NCI-H1105 (cell line): ENCODE results near the gene PTGFRN.

Experiments used
- DNase-seq: peaks from one replicate; lab custom pipeline; 2025; lab: John Stamatoyannopoulos, UW

Gene PTGFRN

DNA sequence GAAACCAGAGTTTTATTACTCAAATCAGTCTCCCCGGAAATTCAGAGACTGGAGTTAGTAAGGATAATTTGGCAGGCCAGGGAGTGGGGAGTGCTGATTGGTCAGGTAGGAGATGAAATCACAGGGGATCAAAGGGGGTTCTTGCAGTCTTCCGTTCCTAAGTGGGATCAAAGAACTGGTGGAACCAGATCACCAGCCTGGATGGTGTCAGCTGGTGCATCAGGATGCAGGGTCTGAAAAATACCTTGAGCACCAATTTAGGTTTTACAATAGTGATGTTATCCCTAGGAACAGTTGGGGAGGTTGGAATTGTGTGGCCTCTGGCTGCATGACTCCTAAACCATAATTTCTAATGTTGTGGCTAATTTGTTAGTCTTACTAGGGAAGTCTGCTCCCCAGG lies 90.4 kb downstream of the PTGFRN start:
- no peak for DNase-seq

DNA sequence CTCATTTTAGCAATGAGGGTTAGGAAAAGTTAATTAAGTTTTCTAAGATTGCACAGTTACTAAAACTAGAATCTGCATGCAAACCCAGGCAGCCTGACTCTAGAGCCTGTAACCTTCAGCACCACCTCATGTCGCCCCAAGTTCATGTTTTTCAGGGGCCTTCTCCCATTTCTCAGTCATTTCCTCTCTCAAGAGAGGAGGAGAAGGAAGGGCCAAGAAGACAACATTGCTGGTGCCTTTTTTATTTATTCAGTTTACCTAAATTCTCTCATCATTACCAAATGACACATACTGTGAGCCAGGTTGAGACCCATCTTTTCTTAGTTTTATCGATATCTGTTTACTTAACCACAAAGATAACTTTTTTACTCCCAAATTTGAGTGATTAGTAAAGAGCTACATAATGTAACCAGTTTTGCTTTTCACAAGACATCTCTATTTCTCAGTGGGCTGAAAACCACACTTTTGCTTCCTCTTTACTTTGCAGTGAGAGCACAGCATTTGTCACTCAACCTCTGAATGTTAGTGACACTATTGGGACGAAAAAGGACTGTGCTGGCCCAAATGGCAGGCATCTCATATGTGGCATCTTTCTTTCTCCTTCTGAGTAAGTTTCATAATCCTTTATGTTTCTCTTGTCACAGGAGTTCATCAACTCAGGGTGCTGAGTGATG lies 91.7 kb downstream of the PTGFRN start, which contains the start of gene CD101:
Gene CD101 (plus strand): TSS at position 507 of the 674 bp plus-strand sequence. CDS start 58 bp downstream, at position 565.
- DNase-seq = no peak

GRCh38 chr1:117003223-117003875 lies 93.6 kb downstream of the PTGFRN start:
- no peak for DNase-seq

- DNase-seq = no peak
Observed at GRCh38 chr1:117007719-117008013, 98.0 kb downstream of the PTGFRN start.

GRCh38 chr1:117008656-117009055 lies 98.9 kb downstream of the PTGFRN start:
- no peak for DNase-seq

DNA sequence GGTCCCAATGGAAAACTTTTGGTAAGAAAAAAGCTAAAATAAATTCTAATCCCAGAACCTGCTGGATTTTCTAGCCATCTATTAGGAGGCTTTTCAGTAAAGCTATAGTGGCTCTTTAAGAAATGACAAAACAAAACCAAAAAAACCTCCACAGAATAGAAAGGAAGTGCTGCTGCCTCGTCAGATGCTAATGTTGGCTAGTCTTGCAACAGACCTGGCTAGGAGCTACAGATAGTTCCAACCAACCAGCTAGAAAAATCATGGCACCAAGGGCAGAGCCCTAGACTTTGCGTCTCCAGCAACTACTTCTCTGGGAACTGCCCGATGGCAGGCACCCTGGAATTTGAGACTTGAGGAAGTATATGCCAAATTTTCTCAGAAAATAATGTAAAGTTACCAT lies 99.4 kb downstream of the PTGFRN start:
- DNase-seq = no peak

- no peak for DNase-seq
Observed at GRCh38 chr1:117010310-117010969, 100.7 kb downstream of the PTGFRN start.

GRCh38 chr1:117011334-117011733 lies 101.6 kb downstream of the PTGFRN start:
- no peak for DNase-seq

DNA sequence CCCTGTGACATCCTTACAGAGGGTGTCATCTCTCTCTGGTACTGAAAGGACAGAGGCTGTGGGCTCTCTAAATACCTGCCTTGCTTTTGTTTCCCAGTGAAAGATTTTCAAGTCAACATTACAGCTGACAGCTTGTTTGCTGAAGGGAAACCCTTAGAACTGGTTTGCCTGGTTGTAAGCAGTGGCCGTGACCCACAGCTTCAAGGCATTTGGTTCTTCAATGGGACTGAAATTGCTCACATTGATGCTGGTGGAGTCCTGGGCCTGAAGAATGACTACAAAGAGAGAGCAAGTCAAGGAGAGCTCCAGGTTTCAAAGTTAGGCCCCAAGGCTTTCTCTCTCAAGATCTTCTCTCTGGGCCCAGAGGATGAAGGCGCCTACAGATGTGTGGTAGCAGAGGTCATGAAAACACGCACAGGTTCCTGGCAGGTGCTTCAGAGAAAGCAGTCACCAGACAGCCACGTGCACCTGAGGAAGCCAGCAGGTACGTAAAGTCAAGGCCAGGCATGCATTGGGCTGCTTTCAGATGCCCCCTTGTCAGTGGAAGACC lies 103.7 kb downstream of the PTGFRN start:
- no peak for DNase-seq

GRCh38 chr1:117014209-117014608 lies 104.5 kb downstream of the PTGFRN start:
- DNase-seq = no peak

DNA sequence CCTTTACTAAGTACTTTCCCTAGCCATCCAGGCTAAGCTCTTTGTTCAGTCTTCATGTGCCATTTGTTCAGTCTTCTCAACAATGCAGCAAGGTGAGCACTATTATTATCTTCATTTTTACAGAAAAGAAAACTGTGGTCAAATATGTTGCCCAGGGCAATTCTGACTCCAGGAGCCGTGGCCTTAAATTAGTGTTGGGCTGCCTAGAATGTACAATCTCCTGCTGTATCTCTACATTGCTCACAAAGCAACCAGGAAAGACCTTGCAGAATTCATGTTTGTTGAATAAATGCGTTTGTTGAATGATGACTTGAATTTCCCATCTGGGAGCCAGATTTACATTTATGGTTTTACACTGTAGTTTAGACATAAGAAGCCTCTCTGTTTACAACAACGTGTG lies 106.0 kb downstream of the PTGFRN start:
- DNase-seq = no peak

DNA sequence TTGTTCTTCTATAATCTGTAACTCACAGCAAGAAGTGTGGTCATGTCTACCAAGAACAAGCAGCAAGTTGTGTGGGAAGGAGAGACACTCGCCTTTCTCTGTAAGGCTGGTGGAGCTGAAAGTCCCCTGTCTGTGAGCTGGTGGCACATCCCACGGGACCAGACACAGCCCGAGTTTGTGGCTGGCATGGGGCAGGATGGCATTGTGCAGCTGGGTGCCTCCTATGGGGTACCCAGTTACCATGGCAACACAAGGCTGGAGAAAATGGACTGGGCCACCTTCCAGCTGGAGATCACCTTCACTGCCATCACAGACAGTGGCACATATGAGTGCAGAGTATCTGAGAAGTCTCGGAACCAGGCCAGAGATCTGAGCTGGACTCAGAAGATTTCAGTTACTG lies 107.3 kb downstream of the PTGFRN start:
- DNase-seq = no peak

DNA sequence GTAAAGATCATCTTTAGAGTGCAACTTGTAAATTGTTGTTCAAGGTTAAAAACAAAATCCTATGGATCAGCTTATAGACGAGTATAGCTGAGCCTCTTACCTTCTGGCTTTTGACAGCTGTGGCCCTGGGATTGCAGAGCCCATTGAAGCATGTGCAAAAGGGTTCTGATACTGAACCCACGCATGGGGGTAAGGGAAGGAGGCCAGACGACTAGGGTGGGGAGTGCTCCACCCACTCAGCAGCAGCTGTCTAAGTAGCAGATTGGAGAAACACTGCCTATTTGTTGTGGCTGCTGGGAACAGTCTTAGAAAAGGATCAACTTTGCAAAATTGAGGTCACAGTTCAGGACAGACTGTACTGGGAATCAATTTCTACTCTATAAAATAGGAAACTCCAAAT lies 107.9 kb downstream of the PTGFRN start:
- no peak for DNase-seq

DNA sequence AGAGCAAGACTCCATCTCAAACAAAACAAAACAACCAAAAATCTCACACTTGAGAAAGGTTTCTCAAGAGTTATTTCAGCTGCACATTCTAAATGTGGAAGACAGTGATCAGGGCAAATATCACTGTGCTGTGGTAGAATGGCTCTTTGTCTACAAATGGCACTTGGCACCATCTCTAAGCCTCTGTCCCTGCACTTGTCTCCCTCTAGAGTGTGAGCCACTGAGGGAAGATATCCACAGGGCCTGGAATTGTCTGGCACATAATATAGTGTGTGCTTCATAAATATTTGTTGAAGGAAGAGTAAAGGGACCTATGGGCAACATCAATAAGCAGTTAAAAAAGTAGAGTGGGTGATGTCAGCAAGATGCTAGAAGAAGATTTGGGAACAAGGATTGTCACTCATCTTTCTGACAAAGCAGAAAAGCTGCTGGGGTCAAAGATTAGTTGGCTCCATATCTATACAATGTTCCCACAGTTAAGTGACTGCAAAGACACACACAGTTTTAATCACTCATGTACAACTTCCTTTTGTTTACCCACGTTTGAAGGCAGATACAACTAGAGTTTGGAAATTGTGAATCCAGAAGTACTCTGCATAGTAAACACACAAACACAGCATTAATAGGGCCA lies 110.9 kb downstream of the PTGFRN start:
- DNase-seq = no peak

DNA sequence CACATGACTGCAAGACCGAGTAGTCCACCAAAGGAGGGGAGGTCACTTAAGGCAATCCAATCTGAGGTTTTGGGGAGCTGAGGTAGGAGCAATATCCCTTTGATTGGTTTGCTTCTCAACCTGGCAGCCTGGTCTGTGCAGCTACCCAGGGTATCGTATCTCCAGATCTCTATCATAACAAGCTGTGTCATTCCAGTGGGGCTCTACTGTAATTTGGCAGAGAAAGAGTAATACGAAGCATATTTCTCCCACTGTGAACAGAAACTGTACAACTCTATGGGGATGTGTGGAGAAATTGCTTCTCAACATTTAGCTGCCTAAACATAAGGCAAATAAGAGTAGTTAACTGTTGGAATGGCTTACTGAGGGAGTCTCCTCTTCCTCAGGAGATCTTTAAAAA lies 112.4 kb downstream of the PTGFRN start:
- DNase-seq = no peak

DNA sequence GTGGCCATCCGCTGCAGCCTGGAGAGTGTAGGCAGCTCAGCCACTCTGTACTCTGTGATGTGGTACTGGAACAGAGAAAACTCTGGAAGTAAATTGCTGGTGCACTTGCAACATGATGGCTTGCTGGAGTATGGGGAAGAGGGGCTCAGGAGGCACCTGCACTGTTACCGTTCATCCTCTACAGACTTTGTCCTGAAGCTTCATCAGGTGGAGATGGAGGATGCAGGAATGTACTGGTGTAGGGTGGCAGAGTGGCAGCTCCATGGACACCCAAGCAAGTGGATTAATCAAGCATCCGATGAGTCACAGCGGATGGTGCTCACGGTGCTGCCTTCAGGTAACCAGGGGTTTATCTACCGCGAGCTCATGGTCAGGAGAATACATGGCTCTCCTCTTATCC lies 115.9 kb downstream of the PTGFRN start:
- no peak for DNase-seq

GRCh38 chr1:117026361-117026760 lies 116.6 kb downstream of the PTGFRN start:
- no peak for DNase-seq

DNA sequence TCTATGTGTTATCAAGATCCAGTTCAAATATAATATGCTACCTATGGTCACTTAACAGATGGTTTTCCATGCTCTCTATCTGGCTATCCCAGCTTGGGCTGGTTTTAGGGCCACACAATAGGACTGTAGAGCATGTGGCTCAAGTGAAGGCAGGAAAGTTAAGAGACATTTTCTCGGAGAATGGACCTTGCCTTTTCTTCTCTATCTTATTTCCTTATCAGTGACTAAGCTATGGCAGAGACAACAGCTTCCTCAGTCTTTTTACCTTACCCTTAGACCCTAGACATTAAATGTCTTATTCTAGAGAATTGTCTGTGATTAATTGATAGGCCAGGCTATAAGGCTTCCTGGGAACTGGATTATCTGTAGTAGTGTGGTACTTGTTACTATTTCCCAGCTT lies 120.0 kb downstream of the PTGFRN start:
- DNase-seq = no peak

- no peak for DNase-seq
Observed at GRCh38 chr1:117030271-117030877, 120.7 kb downstream of the PTGFRN start.

- no peak for DNase-seq
Observed at GRCh38 chr1:117032266-117032665, 122.5 kb downstream of the PTGFRN start.

- DNase-seq = no peak
Observed at GRCh38 chr1:117032681-117033539, 123.2 kb downstream of the PTGFRN start.
